Measurements from ENCODE around the gene TWIST2. TPM values are rescaled to one million over a fixed set of nuclear protein-coding genes. Genes with fewer than 3 reads are reported as not detected.

Gene TWIST2
- total RNA-seq, 1 experiment from 2014 or later: not detected

DNA sequence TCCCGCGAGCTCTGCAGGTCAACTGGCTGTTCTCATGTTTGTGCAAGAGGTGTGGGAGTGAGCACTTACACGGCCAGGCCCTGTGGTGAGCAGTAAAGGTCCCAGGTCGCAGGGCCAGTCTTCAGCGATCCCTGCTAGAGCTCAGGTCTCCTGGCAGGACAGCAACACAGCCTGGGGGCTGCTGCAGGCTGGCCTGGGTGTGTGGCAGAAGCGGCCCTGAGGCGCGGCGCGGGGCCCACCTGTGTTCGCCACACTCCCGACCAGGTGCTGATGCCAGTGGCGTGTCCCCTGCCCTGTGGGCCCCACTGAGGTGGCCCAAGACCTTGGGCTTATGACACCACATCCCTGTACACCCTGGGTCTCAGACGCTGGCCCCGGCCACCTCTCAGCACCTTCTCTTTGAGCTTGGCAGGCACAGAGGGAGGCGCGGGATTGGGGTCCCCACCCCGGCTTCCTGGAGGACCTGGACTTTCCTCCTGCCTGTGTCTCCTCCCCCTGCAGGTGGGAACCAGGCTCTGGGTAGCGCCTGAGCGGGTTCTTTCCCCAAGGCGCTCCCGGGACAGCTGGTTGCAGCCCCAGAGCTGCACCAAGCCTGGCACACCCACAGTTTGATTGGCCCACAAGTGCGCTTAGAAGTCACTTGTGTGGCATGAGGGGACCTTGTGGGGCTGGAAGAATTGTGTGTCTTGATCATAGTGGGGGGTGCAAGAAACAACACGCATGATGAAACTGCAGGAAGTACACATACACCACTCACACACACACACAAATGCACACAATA is 59.2 kb downstream of the TWIST2 start:
- intact Hi-C loops (cut with micrococcal nuclease; ENCODE audit: unreplicated experiment): no loop called here
- Histone ChIP-seq H3K4me1 (ENCODE audit: insufficient read depth, low read length, poor library complexity, severe bottlenecking) (no peaks in the 10 kb centered on the region), H3K27ac (ENCODE audit: low read depth, low read length, poor library complexity, severe bottlenecking) (no peak overlapping the region), H3K36me3 (ENCODE audit: insufficient read depth, low read length, poor library complexity, severe bottlenecking) (no peaks in the 10 kb centered on the region), H3K27me3 (replicated peaks; ENCODE audit: insufficient read depth, low read depth, low read length, poor library complexity) (no peaks in the 10 kb centered on the region), H3K9me3 (ENCODE audit: low read depth, low read length, poor library complexity, severe bottlenecking) (no peaks in the 10 kb centered on the region), H3K4me3 (ENCODE audit: low read depth, low read length, poor library complexity, severe bottlenecking) (no peak overlapping the region)
- no peak for DNase-seq (ENCODE audit: low spot score)
- CTCF ChIA-PET: no interaction called here
- TF ChIP-seq EZH2 (IDR thresholded peaks at IDR 0.05; ENCODE audit: borderline replicate concordance, low read depth, low read length, poor library complexity, severe bottlenecking): no peak
- TF ChIP-seq, protein P1, sequence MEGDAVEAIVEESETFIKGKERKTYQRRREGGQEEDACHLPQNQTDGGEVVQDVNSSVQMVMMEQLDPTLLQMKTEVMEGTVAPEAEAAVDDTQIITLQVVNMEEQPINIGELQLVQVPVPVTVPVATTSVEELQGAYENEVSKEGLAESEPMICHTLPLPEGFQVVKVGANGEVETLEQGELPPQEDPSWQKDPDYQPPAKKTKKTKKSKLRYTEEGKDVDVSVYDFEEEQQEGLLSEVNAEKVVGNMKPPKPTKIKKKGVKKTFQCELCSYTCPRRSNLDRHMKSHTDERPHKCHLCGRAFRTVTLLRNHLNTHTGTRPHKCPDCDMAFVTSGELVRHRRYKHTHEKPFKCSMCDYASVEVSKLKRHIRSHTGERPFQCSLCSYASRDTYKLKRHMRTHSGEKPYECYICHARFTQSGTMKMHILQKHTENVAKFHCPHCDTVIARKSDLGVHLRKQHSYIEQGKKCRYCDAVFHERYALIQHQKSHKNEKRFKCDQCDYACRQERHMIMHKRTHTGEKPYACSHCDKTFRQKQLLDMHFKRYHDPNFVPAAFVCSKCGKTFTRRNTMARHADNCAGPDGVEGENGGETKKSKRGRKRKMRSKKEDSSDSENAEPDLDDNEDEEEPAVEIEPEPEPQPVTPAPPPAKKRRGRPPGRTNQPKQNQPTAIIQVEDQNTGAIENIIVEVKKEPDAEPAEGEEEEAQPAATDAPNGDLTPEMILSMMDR (conservative IDR thresholded peaks at IDR 0.05; ENCODE audit: low read depth, low read length): no peak
- POLR2A ChIA-PET (ENCODE audit: low non-redundant PET): no interaction called here
- BruUV-seq (replicated peaks): no TSS peak

DNA sequence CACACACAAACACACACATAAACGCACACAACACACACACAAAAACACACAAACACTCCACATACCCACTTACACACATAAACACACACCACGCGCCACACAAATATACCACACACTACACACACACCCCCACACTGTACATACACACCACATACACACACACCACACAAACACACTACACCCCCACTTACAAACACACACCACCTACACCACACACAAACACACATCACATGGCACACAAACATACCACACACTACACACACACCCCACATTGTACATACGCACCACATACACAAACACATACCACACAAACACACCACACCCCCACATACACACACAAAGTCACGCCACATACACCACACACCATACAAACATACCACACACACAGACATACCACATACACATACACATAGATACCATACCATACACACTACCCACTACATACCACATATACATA is 59.9 kb downstream of the TWIST2 start:
- Histone ChIP-seq H3K4me3 (ENCODE audit: low read depth, low read length, poor library complexity, severe bottlenecking) (no peak overlapping the region), H3K4me1 (ENCODE audit: insufficient read depth, low read length, poor library complexity, severe bottlenecking) (no peaks in the 10 kb centered on the region), H3K36me3 (ENCODE audit: insufficient read depth, low read length, poor library complexity, severe bottlenecking) (no peaks in the 10 kb centered on the region), H3K27me3 (replicated peaks; ENCODE audit: insufficient read depth, low read depth, low read length, poor library complexity) (no peaks in the 10 kb centered on the region), H3K27ac (ENCODE audit: low read depth, low read length, poor library complexity, severe bottlenecking) (no peak overlapping the region), H3K9me3 (ENCODE audit: low read depth, low read length, poor library complexity, severe bottlenecking) (no peaks in the 10 kb centered on the region)
- BruUV-seq (replicated peaks): no TSS peak
- POLR2A ChIA-PET (ENCODE audit: low non-redundant PET): no interaction called here
- TF ChIP-seq EZH2 (IDR thresholded peaks at IDR 0.05; ENCODE audit: borderline replicate concordance, low read depth, low read length, poor library complexity, severe bottlenecking): no peak
- TF ChIP-seq, protein P1 (conservative IDR thresholded peaks at IDR 0.05; ENCODE audit: low read depth, low read length): no peak
- no peak for DNase-seq (ENCODE audit: low spot score)
- CTCF ChIA-PET: no interaction called here
- intact Hi-C loops (cut with micrococcal nuclease; ENCODE audit: unreplicated experiment): no loop called here

GRCh38 chr2:238908960-238909951 is 61.4 kb downstream of the TWIST2 start:
- Histone ChIP-seq H3K9me3 (ENCODE audit: low read depth, low read length, poor library complexity, severe bottlenecking) (no peaks in the 10 kb centered on the region), H3K27me3 (replicated peaks; ENCODE audit: insufficient read depth, low read depth, low read length, poor library complexity) (no peaks in the 10 kb centered on the region), H3K4me3 (ENCODE audit: low read depth, low read length, poor library complexity, severe bottlenecking) (no peak overlapping the region), H3K36me3 (ENCODE audit: insufficient read depth, low read length, poor library complexity, severe bottlenecking) (no peaks in the 10 kb centered on the region), H3K27ac (ENCODE audit: low read depth, low read length, poor library complexity, severe bottlenecking) (no peak overlapping the region), H3K4me1 (ENCODE audit: insufficient read depth, low read length, poor library complexity, severe bottlenecking) (no peaks in the 10 kb centered on the region)
- ChIA-PET CTCF (no interaction called here), POLR2A (ENCODE audit: low non-redundant PET) (no interaction called here)
- DNase-seq (ENCODE audit: low spot score): peak; percentile 6
- no TSS peak for BruUV-seq (replicated peaks)
- intact Hi-C loops (cut with micrococcal nuclease; ENCODE audit: unreplicated experiment): no loop called here
- TF ChIP-seq, protein P1 (conservative IDR thresholded peaks at IDR 0.05; ENCODE audit: low read depth, low read length): no peak
- no peak for TF ChIP-seq EZH2 (IDR thresholded peaks at IDR 0.05; ENCODE audit: borderline replicate concordance, low read depth, low read length, poor library complexity, severe bottlenecking)
